Muscle layer of duodenum (tissue), 2 donors: ENCODE data around the gene OR2A1.
"Not testable (repeated sequence)": the region's sequence is repeated elsewhere in the genome, so short reads cannot be mapped to it uniquely, and the experiment has no call there.

Experiments used
- H3K27ac ChIP-seq: one replicate; pipeline ENCODE4 v1.7.0; 2013; ENCODE audit warnings: mild to moderate bottlenecking, low read length
- H3K27me3 ChIP-seq: one replicate; pipeline ENCODE4 v1.7.0; 2013; ENCODE audit warnings: low read depth, mild to moderate bottlenecking, control low read depth, low read length
- H3K36me3 ChIP-seq, 2 donors: one replicate each; pipeline ENCODE4 v1.7.0; 2013; ENCODE audit warnings: low read length in 2 of 2, control low read depth in 1 of 2, mild to moderate bottlenecking in 1 of 2; ENCODE audit not compliant: insufficient read depth in 2 of 2, control insufficient read depth in 1 of 2
- H3K4me1 ChIP-seq, 2 donors: one replicate each; pipeline ENCODE4 v1.7.0; 2013; ENCODE audit warnings: low read length in 2 of 2, mild to moderate bottlenecking in 2 of 2, control low read depth in 1 of 2, moderate library complexity in 1 of 2; ENCODE audit not compliant: insufficient read depth in 2 of 2, control insufficient read depth in 1 of 2
- H3K4me3 ChIP-seq, 2 donors: one replicate each; pipeline ENCODE4 v1.7.0; 2013; ENCODE audit warnings: low read length in 2 of 2, low read depth in 1 of 2, mild to moderate bottlenecking in 1 of 2
- H3K9me3 ChIP-seq, 2 donors: one replicate each; pipeline ENCODE4 v1.7.0; 2013; ENCODE audit warnings: low read length in 2 of 2, control low read depth in 1 of 2, mild to moderate bottlenecking in 1 of 2; ENCODE audit not compliant: control insufficient read depth in 1 of 2
- donor health status: healthy.

Gene OR2A1

DNA sequence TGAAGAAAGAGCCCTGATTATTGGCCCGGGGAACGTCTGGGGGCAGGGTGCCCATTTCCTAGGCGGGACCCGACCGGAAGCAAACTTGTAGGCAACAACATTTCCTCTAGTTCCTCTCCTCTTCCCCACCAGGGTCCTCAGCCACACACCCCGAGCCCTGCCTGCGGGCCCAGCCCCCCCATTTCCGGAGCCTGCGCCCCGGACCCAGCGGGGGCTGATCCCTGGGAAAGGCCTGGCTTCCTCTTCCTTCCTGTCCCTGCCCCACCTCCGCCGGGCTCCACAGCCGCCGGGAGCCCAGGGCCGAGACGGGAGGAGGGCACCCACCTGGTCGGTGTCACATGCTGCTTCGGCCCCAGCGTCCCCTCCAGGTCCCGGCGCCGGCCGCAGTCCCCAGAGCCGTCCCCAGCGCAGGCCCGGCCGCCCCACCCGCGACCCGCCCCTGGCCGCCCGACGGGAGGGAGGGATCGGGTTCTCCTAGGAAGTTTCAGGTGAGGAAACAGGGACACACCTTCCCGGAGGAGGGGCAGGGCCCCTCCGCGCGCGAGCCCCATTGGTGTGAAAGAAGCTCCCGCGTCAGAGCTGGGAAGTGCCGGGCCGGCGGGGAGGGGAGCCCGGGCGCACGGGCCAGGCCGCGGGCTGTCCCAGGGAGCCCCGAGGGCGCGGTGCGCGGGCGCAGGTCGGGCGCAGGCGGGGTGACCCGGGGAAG is 18.3 kb upstream of the OR2A1 start:
- not testable (repeated sequence) for H3K9me3 ChIP-seq, H3K36me3 ChIP-seq, H3K27ac ChIP-seq, H3K27me3 ChIP-seq, H3K4me3 ChIP-seq, H3K4me1 ChIP-seq

GRCh38 chr7:144302578-144303303 is 9.5 kb upstream of the OR2A1 start:
- H3K36me3 ChIP-seq, H3K4me1 ChIP-seq, H3K4me3 ChIP-seq, H3K27me3 ChIP-seq, H3K27ac ChIP-seq, H3K9me3 ChIP-seq: not testable (repeated sequence)

- not testable (repeated sequence) for H3K9me3 ChIP-seq, H3K4me1 ChIP-seq, H3K36me3 ChIP-seq, H3K4me3 ChIP-seq, H3K27me3 ChIP-seq, H3K27ac ChIP-seq
These were observed 8.6 kb upstream of the OR2A1 start for GRCh38 chr7:144303607-144304006.

GRCh38 chr7:144305156-144305555 is 7.1 kb upstream of the OR2A1 start:
- not testable (repeated sequence) for H3K36me3 ChIP-seq, H3K27ac ChIP-seq, H3K4me1 ChIP-seq, H3K9me3 ChIP-seq, H3K4me3 ChIP-seq, H3K27me3 ChIP-seq

- H3K27ac ChIP-seq, H3K27me3 ChIP-seq: not testable (repeated sequence)
These were observed 2.5 kb upstream of the OR2A1 start for GRCh38 chr7:144309702-144310101.

GRCh38 chr7:144311218-144311617 is 1.0 kb upstream of the OR2A1 start:
- not testable (repeated sequence) for H3K27ac ChIP-seq, H3K36me3 ChIP-seq, H3K4me3 ChIP-seq, H3K27me3 ChIP-seq, H3K9me3 ChIP-seq, H3K4me1 ChIP-seq

More at GRCh38 chr7:144309702-144310101, 2.5 kb upstream of the OR2A1 start:
- not testable (repeated sequence) for H3K4me1 ChIP-seq, H3K36me3 ChIP-seq, H3K4me3 ChIP-seq, H3K9me3 ChIP-seq

GRCh38 chr7:144317537-144317936 is 5.3 kb downstream of the OR2A1 start:
- H3K4me3 ChIP-seq, H3K27me3 ChIP-seq: not testable (repeated sequence)

DNA sequence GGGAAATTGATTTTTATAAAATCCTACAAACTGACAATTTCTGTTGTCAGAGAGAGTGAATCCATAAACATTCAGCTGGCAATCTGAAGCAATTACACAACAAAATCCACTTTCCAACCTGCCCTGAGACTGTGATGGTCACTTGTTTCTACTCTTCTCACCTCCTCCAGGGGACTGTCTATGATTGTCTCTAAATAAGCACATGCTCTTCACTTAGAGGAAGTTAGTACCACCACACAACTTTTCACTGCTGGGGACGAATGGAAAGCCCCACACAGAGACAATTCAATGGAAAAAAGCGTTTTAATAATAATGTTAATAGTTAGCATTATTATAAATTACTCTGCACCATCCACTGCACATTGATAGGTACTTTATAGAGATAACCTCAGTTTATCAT is 7.3 kb downstream of the OR2A1 start:
- H3K4me3 ChIP-seq, H3K27me3 ChIP-seq, H3K27ac ChIP-seq, H3K4me1 ChIP-seq, H3K36me3 ChIP-seq, H3K9me3 ChIP-seq: not testable (repeated sequence)

More at GRCh38 chr7:144317537-144317936, 5.3 kb downstream of the OR2A1 start:
- H3K4me1 ChIP-seq, H3K9me3 ChIP-seq, H3K36me3 ChIP-seq, H3K27ac ChIP-seq: not testable (repeated sequence)

DNA sequence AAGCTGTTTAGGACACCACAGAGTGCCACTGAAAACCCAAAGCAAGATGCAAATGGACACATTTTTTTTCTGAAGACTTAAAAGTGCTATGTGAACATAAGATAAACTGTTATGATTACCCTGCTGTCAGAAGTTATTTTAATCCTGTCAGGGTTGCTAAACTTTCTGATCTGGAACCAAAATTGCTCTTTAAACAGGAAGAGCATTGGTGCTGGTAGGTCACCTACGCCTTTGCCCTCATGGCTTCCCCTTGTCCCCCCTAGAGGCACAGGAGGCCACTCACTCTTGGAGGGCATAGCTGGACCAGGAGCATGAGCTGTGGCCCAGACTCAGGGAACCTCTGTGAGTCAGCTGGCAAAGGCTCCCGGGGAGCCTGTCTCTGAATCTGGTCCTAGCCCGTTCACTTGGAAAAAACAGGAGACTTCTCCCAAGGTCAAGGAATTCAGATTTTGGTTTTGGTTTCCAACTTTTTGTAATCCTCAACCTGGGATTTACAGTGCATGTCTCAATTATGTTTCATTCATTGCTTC is 9.5 kb downstream of the OR2A1 start:
- H3K27me3 ChIP-seq, H3K4me1 ChIP-seq, H3K9me3 ChIP-seq, H3K27ac ChIP-seq, H3K36me3 ChIP-seq, H3K4me3 ChIP-seq: not testable (repeated sequence)

- not testable (repeated sequence) for H3K4me3 ChIP-seq, H3K36me3 ChIP-seq, H3K9me3 ChIP-seq, H3K27ac ChIP-seq, H3K4me1 ChIP-seq, H3K27me3 ChIP-seq
These were observed 11.1 kb downstream of the OR2A1 start for GRCh38 chr7:144323359-144323758.

DNA sequence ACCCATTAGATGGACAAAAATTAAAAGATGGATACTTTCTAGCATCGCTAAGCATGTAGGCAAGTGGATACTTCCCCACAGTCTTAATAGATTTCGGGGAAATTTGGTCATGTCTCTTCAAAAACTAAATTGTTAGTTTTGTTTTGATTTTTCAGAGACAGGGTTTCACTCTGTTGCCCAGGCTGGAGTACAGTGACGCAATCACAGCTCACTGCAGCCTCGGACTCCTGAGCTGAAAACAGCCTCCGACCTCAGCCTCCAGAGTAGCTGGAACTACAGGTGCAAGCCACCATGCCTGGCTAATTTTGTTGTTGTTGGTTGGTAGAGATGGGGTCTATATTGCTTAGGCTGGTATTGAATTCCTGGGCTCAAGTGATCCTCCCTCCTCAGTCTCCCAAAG is 13.6 kb downstream of the OR2A1 start:
- not testable (repeated sequence) for H3K36me3 ChIP-seq, H3K9me3 ChIP-seq, H3K4me1 ChIP-seq, H3K27me3 ChIP-seq, H3K4me3 ChIP-seq, H3K27ac ChIP-seq

GRCh38 chr7:144330044-144330443 is 17.8 kb downstream of the OR2A1 start:
- H3K4me1 ChIP-seq, H3K27me3 ChIP-seq, H3K4me3 ChIP-seq, H3K27ac ChIP-seq, H3K36me3 ChIP-seq, H3K9me3 ChIP-seq: not testable (repeated sequence)
